Measurements from ENCODE around the gene RARB.

- TF ChIP-seq EZH2 (IDR thresholded peaks at IDR 0.05; ENCODE audit: low read length, unreplicated experiment), result no peak
- TF ChIP-seq, protein P1, sequence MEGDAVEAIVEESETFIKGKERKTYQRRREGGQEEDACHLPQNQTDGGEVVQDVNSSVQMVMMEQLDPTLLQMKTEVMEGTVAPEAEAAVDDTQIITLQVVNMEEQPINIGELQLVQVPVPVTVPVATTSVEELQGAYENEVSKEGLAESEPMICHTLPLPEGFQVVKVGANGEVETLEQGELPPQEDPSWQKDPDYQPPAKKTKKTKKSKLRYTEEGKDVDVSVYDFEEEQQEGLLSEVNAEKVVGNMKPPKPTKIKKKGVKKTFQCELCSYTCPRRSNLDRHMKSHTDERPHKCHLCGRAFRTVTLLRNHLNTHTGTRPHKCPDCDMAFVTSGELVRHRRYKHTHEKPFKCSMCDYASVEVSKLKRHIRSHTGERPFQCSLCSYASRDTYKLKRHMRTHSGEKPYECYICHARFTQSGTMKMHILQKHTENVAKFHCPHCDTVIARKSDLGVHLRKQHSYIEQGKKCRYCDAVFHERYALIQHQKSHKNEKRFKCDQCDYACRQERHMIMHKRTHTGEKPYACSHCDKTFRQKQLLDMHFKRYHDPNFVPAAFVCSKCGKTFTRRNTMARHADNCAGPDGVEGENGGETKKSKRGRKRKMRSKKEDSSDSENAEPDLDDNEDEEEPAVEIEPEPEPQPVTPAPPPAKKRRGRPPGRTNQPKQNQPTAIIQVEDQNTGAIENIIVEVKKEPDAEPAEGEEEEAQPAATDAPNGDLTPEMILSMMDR (conservative IDR thresholded peaks at IDR 0.05; ENCODE audit: low read depth, low read length), result no peak
Observed at GRCh38 chr3:25583343-25583742, 155.3 kb downstream of the RARB start.

Data from PC-3 (cell line).